Pulmonary artery endothelial cell (primary cell): Measurements from ENCODE around the gene ETV2. TPM values are rescaled to one million over a fixed set of nuclear protein-coding genes. Genes with fewer than 3 reads are reported as not detected.

Experiments
- total RNA-seq: library from RNA; depleted of rRNA; stranded (reverse); fragments of >200 nt; gene quantifications from 2 replicates; pipeline ENCODE4 v1.2.3, GENCODE V29; 2014

The ETV2 gene
- total RNA-seq, 1 donor from 2014 or later = 0.46 TPM

Other genes with a start within 250 kb of the ETV2 start
- not detected in 2 replicates for gene FFAR2, start 193.5 kb upstream of the ETV2 start, total RNA-seq
- gene KRTDAP, start 151.3 kb upstream of the ETV2 start, total RNA-seq = not detected in 2 replicates
- not detected in 2 replicates for gene DMKN, start 128.1 kb upstream of the ETV2 start, total RNA-seq
- gene SBSN, start 113.4 kb upstream of the ETV2 start, total RNA-seq = not detected in 2 replicates
- not detected in 2 replicates for gene GAPDHS, start 108.3 kb upstream of the ETV2 start, total RNA-seq
- gene TMEM147, start 96.1 kb upstream of the ETV2 start, total RNA-seq = 74.1 and 78.8 TPM in 2 replicates
- not detected in 2 replicates for gene ATP4A, start 78.1 kb upstream of the ETV2 start, total RNA-seq
- not detected in 2 replicates for gene PMIS2, start 55.6 kb upstream of the ETV2 start, total RNA-seq
- 9.1 and 9.4 TPM in 2 replicates for gene HAUS5, start 29.0 kb upstream of the ETV2 start, total RNA-seq
- gene RBM42, start 12.7 kb upstream of the ETV2 start, total RNA-seq = 48.2 and 51.7 TPM in 2 replicates
- gene COX6B1, start 6.6 kb downstream of the ETV2 start, total RNA-seq = 181 and 348 TPM in 2 replicates
- gene UPK1A, start 24.8 kb downstream of the ETV2 start, total RNA-seq = not detected in 2 replicates
- gene ZBTB32, start 62.8 kb downstream of the ETV2 start, total RNA-seq = not detected in 2 replicates
- 4.4 and 5.4 TPM in 2 replicates for gene KMT2B, start 76.3 kb downstream of the ETV2 start, total RNA-seq
- 1.2 and 1.8 TPM in 2 replicates for gene IGFLR1, start 100.7 kb downstream of the ETV2 start, total RNA-seq
- 2.0 and 3.9 TPM in 2 replicates for gene U2AF1L4, start 103.7 kb downstream of the ETV2 start, total RNA-seq
- gene PSENEN, start 103.9 kb downstream of the ETV2 start, total RNA-seq = 16.3 and 17.7 TPM in 2 replicates
- 5.5 and 7.2 TPM in 2 replicates for gene LIN37, start 106.8 kb downstream of the ETV2 start, total RNA-seq
- gene HSPB6, start 115.3 kb downstream of the ETV2 start, total RNA-seq = 0.20 and 0.67 TPM in 2 replicates
- gene PROSER3, start 116.4 kb downstream of the ETV2 start, total RNA-seq = 3.3 and 3.8 TPM in 2 replicates
- 2.6 and 2.7 TPM in 2 replicates for gene ARHGAP33, start 133.8 kb downstream of the ETV2 start, total RNA-seq
- gene PRODH2, start 171.1 kb downstream of the ETV2 start, total RNA-seq = not detected in 2 replicates
- gene NPHS1, start 210.8 kb downstream of the ETV2 start, total RNA-seq = not detected in 2 replicates
- gene KIRREL2, start 215.2 kb downstream of the ETV2 start, total RNA-seq = 0.04 TPM in 1 of 2 replicates, not detected in the other
- gene APLP1, start 226.8 kb downstream of the ETV2 start, total RNA-seq = 2.4 and 4.0 TPM in 2 replicates